ENCODE data around the gene TJP3.

TJP3 gene

DNA sequence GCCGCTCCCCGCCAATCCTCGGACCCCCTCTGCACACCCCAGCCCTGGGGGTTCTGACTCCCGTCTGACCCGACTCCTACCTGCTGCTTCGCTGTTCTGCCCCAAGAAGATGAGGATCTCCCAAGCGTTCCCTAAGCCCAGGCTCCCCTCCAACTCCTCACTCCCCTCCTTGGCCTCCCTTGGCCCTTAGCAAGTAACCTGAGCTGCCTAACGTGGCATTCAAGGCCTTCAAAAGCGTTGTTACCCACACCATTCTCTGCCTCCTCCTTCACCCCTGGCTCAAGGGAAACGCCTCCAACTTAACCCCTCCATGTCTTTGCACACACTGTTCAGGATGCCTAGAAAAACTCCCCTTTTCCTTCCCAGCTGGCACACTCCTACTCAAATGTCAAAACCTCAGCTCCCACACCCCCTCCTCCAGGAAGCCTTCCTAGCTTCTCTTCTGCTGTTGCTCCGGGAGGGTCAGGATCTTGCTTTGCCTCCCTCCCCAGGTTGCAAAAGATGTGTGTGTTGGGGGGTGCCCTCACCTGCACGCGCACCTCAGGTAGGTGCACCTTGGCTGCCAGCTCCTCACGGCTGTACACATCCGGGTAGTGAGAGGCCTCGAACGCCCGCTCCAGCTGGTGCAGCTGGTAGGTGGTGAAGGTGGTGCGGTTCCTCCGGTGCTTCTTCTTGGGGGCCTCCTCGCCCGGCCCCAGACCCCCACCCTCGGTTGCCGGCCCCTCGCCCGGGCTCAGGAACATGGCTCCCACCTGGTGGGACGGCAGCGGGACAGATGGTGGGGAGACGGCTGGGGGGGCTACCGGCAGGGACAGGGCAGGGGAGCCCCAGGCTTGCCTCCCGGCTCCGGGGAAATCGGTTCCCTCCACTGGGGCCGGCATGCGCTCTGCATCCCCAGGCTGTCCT is 63.1 kb downstream of the TJP3 start:
- H3K27ac ChIP-seq (ENCODE audit: poor library complexity, severe bottlenecking): no peak overlapping the region
- no peaks in the 10 kb centered on the region for H3K27me3 ChIP-seq (ENCODE audit: insufficient read depth, poor library complexity, severe bottlenecking)
- no peak overlapping the region for H3K4me3 ChIP-seq (ENCODE audit: severe bottlenecking)
- DNase-seq (ENCODE audit: low spot score) (no peak), ATAC-seq (ENCODE audit: low read depth) (no peak)
- TF ChIP-seq, protein P1, sequence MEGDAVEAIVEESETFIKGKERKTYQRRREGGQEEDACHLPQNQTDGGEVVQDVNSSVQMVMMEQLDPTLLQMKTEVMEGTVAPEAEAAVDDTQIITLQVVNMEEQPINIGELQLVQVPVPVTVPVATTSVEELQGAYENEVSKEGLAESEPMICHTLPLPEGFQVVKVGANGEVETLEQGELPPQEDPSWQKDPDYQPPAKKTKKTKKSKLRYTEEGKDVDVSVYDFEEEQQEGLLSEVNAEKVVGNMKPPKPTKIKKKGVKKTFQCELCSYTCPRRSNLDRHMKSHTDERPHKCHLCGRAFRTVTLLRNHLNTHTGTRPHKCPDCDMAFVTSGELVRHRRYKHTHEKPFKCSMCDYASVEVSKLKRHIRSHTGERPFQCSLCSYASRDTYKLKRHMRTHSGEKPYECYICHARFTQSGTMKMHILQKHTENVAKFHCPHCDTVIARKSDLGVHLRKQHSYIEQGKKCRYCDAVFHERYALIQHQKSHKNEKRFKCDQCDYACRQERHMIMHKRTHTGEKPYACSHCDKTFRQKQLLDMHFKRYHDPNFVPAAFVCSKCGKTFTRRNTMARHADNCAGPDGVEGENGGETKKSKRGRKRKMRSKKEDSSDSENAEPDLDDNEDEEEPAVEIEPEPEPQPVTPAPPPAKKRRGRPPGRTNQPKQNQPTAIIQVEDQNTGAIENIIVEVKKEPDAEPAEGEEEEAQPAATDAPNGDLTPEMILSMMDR (IDR thresholded peaks at IDR 0.05; ENCODE audit: poor library complexity, severe bottlenecking): no peak
- H3K36me3 ChIP-seq (ENCODE audit: low read depth): 0 out of 2 replicates have a peak, but pooled peaks cover 2% of the 10 kb centered on the region
- no peaks in the 10 kb centered on the region for H3K4me1 ChIP-seq (ENCODE audit: insufficient read depth, poor library complexity, severe bottlenecking)
- no peaks in the 10 kb centered on the region for H3K9me3 ChIP-seq (ENCODE audit: severe bottlenecking)

DNA sequence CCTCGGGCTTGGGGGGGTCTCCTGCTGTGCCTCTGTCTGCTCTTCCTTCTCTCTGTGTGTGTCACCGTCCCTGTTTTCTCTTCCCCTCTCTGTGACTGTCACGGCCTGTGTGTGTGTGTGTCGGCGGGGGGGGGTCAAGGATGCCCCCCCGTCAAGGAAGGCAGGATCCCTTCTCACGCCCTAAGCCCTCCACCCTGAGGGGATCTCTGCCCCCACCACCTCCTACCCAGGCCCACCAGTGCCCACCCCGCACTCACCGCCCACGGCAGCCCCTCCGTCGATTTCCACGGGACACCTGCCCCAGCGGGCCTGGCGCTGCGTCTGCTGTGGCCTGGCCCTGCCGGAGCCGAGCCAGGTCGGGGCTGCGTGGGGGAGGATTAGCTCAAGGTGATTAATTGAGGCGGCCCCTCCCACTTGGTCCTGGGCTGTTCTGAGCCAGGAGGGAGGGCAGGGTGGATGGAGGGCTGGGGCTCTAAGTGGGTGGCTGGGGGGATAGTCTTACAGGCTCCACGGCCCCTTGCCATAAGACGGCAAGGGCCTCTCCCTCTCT is 63.8 kb downstream of the TJP3 start, which contains the start of gene RAX2:
RAX2 (minus strand) TSS at position 323 of the 550 bp plus-strand sequence. CDS start 486 bp downstream, outside the sequence.
- ATAC-seq (ENCODE audit: low read depth): 0 out of 3 replicates have a peak, but pooled peaks have one; percentile 38
- H3K9me3 ChIP-seq (ENCODE audit: severe bottlenecking): no peaks in the 10 kb centered on the region
- TF ChIP-seq, protein P1 (IDR thresholded peaks at IDR 0.05; ENCODE audit: poor library complexity, severe bottlenecking): no peak

DNA sequence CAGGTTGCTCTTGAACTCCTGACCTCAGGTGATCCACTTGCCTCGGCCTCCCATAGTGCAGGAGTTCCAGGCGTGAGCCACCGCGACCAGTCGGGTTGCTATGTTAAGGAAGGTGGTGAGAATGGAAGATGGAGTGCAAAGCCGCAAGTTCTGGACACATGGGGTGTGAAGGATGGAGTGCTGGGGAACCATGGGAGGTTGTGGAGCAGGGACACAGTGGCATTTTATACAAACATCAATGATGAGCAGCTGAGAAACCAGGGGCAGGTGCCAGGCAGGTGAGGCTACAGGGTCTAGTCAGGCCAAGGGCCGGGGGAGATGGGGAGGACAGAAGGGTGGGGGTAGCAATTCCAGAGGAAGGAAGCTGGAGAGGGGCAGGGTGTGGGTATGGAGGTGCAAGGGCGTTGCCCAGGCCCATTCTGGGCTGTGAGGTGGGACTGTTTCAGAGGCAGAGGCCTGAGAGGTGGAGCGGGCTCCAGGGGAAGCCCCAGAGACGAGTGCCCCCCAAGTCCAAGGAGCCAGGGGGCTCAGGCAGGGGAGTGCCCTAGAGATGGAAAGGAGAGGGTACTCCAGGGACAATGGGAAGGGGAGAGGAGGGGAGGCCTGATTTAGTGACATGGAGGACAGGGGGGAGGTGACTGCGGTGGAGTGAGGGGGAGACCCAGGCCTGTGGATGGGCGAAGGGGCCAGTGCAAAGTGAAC is 65.8 kb downstream of the TJP3 start:
- H3K36me3 ChIP-seq (ENCODE audit: low read depth): no peaks in the 10 kb centered on the region
- H3K27me3 ChIP-seq (ENCODE audit: insufficient read depth, poor library complexity, severe bottlenecking): no peaks in the 10 kb centered on the region
- no peaks in the 10 kb centered on the region for H3K4me1 ChIP-seq (ENCODE audit: insufficient read depth, poor library complexity, severe bottlenecking)
- no peak for DNase-seq (ENCODE audit: low spot score)
- H3K4me3 ChIP-seq (ENCODE audit: severe bottlenecking): no peak overlapping the region
- TF ChIP-seq, protein P1 (IDR thresholded peaks at IDR 0.05; ENCODE audit: poor library complexity, severe bottlenecking): no peak
- no peak overlapping the region for H3K27ac ChIP-seq (ENCODE audit: poor library complexity, severe bottlenecking)
- no peaks in the 10 kb centered on the region for H3K9me3 ChIP-seq (ENCODE audit: severe bottlenecking)
- no peak for ATAC-seq (ENCODE audit: low read depth)

More for the DNA sequence above, 63.8 kb downstream of the TJP3 start, which contains the start of gene RAX2:
- no peaks in the 10 kb centered on the region for H3K27me3 ChIP-seq (ENCODE audit: insufficient read depth, poor library complexity, severe bottlenecking)
- H3K27ac ChIP-seq (ENCODE audit: poor library complexity, severe bottlenecking): no peak within 1 kb of the TSS
- no peak within 1 kb of the TSS for H3K4me3 ChIP-seq (ENCODE audit: severe bottlenecking)
- no peaks in the 10 kb centered on the region for H3K4me1 ChIP-seq (ENCODE audit: insufficient read depth, poor library complexity, severe bottlenecking)
- H3K36me3 ChIP-seq (ENCODE audit: low read depth): no peaks in the 10 kb centered on the region
- DNase-seq (ENCODE audit: low spot score): no peak

DNA sequence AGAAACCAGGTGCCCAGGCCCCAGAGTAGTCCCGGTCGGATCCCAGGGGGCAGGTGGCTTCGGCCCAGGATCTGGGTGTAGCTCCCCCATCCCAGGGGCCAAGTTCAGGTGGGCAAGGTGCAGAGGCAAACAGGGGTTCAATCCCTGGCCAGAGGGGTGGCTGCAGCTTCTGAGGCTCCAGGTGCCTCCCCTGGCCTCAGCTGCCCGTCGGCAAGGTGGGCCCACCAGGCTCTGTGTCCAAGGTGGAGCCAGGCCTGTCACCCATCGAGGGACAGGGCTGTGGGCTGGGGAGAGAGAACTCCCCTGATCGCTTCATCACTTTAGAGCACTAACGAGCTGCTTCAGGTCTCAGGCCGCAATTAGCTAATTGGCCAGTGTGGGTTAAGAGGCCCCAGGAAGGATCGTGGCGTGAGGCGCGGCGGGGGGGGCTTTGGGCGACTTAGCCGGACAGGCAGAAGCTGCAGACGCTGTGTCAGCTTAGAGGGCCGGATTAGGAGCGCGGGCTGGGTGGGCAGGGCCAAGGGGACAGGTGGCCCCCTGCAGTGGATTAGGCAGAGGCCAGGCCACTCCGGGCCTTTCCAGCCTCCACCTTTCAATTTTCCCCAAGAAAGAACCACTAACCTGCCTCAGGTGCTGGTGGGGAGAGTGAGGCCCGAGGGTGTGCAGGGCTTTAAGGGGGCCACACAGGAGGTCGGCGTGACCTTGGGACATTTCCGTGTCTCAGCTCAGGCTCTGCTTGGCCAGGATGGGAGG is 66.6 kb downstream of the TJP3 start:
- Histone ChIP-seq H3K36me3 (ENCODE audit: low read depth) (no peaks in the 10 kb centered on the region), H3K27me3 (ENCODE audit: insufficient read depth, poor library complexity, severe bottlenecking) (no peaks in the 10 kb centered on the region), H3K4me1 (ENCODE audit: insufficient read depth, poor library complexity, severe bottlenecking) (no peaks in the 10 kb centered on the region), H3K9me3 (ENCODE audit: severe bottlenecking) (no peaks in the 10 kb centered on the region), H3K4me3 (ENCODE audit: severe bottlenecking) (no peak overlapping the region), H3K27ac (ENCODE audit: poor library complexity, severe bottlenecking) (no peak overlapping the region)
- ATAC-seq (ENCODE audit: low read depth) (no peak), DNase-seq (ENCODE audit: low spot score) (no peak)
- TF ChIP-seq, protein P1 (IDR thresholded peaks at IDR 0.05; ENCODE audit: poor library complexity, severe bottlenecking): no peak
